ENCODE measurements around the gene CLSTN2.

Gene CLSTN2

DNA sequence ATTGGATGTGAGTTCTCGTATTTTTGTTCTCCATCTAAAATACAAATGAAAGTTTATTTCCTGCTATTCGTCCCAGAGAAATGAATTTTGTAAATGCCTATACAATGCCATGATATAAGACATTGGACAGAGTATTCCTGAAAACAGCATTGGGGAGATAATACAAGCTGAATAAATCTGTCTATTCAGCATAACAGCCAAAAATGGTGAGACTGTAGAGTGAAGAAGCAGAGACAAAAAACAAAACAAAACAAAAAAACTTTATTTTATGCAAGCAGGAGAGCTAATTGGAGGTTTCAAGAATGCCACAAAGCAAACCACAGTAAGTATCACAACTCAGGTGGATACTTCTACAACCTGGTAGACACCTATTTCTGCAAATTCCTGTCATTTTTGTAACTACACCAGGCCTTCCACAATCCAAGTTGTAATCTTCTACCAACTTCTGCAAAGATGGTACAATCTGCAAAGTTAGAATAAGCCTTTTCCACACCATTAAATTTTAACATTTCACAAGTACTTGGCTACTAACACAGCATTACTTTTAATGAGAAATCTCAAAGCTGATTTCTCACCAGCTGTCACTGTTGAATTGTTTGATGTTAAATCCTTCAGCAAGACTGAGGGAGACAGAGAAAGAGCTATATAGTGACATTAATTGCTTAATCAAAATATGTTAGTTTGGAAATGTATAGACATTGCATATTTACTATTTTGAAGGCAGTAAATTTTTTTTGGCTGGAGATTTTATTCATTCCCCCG, 163.1 kb downstream of the CLSTN2 start:
- DNase-seq, result no peak

DNA sequence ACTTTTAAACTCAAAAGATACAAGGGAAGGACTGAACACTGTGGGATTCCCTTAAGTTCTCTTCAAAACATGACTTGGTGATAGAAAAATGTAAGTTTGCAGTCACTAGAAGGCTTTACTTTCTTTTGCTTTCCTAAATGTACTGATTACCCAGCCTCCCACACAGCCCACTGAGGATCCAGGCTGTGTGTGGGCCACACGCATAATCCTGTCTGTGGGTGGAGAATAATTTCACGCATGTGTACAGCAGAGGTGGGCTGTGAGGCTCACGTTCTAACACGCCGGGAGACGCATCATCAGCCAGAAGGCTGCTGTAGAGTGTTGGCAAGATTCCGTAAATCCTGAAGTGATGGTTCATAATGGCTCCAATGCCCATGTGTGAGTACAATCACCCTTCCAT, 165.5 kb downstream of the CLSTN2 start:
- DNase-seq, result no peak

DNA sequence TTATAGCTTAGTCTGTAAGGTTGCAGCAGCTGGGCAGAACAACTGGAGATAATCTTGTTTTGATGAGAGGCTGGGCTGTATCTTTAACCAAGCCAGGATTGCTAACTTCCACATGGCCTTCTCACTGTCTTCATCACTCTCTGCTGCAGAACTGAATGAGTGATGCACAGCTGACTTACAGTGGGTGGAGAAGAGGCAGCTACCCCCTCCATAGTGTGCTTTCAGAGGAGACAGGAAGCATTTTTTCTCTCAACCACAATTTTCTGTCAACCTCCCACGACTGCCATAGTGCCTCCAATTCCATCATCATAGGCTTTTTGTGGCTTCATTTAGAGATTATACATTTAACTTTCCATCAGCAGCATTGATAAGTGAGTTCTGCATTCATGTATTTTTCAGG, 168.2 kb downstream of the CLSTN2 start:
- DNase-seq, result no peak

DNA sequence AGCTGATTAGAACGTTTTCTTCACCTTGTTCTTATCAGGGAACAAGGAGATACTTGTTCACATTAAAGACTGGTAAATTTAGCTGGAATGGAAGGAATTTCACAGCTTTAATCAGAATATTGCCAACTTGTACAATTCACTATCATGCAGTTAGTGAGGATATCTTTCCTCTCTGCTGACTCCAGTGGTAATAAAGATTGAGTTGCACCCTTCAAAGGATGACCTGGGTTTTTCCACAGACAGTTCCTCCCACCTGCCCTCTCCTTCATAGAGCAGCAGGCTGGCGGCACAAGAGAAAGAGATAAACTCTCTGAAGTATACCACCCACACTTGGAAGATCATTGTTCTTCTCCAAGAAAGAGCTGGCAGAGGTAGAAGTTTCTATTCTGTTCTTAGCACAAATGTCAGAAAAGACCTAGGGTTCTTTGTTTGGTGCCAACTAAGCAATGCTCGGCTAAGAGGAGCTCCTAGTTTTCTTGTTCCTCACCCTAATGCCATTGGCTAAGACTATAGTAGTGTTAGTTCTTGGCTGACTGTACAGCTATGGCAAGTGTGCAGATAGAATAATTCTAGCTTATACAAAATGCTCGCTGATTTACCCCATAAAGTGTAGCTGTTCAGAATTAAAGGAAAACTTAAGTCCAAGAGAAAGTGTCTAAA, 169.1 kb downstream of the CLSTN2 start:
- no peak for DNase-seq

DNA sequence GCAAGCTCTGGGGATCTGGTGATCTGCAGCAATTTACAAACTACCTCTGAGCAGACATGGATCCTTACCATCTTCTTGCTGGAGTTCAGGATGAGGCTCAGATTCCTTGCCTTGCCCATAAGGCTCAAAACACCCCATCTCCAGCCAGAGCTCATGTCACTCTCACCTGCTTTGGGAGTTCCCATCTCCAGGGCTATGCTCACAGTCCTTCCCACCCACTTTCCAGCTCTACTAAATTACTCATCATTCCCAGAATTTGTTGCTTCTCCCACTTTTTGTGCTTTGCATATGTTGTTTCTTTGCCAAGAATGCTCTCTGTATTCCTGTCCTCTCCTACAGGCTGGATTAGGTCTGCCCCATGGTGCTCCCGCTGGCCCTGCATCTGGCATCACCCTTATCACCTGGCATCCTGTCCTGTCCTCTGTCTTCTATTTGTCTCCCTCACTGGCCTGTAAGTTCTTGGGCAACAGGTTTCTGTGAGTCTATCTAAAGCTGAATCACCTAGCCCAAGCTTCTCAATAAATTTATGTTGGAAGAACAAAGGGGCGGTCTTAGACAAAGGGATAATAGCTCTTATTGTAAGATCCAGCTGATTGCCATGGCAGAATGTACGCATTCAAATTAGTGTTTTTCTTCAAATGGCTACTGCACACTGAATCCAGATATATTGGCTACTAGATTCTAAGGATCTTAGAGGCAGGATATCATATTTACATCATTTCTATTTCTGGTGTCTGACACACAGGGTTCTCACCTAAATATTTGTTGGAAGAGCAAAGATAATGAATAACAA, 179.2 kb downstream of the CLSTN2 start:
- DNase-seq, result no peak

DNA sequence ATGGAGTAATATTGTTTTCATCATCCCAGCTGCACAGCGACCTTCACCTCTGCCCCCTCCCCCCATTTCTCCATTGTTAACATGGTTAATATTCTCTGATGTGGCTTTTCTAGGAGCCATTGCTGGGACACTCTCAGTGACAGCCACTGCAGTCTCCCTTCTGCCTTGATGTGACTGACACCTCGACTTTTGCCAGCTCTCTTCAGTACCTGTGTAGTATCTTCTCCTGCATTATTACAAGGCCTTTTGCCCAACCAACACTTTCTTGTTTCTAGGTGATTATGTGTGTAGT, 179.8 kb downstream of the CLSTN2 start:
- no peak for DNase-seq

DNA sequence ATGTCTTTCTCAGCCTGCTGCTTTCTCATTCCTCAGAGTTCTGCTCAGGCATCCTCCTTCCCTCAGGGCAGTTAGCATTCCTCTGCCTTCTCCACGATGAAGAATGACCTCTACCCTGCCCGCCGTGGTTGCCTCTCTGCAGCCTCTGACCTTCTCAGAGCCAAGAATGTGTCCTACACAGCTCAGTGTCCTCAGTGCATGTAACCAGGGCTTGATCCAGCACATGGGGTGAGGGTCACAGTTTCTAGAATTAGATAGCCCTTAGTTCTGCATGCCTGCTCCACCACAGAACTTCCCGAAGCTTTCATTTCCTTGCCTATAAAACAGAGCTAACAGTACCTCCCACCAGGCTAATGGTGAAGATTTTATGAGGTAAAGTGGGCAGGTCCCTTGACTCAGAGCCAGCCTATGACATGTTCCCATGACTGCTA, 182.1 kb downstream of the CLSTN2 start:
- no peak for DNase-seq

DNA sequence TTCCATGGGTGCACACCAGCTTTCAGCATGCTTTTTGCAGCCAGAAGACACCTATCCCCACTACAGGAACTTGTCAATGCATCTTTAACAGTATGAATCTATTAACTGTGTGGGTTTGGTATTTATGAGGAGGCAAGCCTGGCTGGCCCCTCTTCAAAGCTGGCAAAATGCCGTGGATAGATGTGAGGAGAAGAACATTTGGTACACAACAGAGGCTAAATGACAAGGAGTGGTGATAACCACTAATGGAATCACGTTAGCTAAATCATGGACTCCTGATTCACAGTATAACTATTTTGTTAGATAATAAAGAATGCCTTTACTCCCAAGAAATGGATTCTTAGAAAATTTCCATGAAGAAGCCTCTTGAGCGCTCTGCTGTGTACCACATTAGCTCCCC, 187.2 kb downstream of the CLSTN2 start:
- DNase-seq, result no peak

DNA sequence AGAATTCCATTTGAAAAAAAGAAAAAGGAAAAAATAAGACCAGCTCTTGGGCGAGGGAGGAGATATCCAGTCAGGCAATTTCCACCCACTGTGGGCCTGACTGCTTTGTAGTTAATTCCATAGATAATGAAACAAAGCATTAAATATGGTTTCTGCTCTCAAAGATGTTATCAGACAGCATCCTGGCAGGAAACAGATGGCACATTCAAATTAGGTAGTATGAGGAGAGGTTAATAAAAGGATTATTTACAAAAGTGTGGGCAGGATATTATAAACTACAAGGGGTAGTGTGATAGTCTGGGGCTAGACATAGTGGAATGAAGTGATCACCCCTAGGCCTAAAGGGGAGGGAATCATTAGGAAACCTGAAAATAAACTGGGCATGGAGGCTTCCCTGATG, 193.2 kb downstream of the CLSTN2 start:
- DNase-seq, result no peak

DNA sequence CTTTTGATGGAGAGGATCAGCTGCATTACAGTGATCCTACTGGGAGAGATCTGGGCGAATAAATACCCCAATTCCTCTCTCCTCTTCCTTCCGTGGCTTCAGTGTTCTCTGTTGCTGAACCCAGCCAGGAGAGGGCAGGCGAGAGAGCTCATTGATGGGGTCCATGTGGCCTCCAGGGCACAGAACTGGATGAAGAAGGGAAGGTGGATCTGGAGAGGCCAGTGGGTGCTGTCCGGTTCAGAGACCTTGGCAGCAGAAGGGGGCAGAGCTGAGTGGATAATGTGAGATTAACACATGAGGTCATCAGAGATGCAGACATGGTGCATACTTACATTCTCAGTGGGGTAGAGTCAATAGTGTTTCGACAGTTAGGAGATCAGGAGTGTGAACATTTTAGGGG, 193.6 kb downstream of the CLSTN2 start:
- DNase-seq, result no peak

DNA sequence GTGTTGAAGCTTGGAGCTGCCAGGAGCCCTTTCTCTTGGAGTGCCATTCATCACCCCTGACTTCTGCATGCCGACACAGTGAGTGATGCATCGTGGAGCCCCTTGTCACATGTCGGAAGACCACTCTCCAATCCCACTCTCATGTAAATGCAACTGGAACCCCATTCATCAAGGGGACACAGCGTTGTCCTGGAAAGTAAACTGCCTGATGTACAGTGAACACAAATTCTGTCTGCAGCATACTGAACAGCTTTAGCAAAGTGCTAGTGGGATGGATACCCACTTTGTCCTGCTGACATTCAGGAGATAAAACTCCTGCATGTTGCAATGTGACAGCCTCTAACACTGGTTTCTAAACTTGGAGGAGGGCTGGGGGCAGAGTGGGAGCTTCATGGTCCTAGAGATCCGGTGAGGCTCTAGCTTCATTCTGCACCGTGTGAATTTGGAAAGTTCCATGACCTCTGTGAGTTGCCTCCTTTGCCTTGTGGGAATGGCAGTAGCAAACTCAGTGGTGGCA, 194.8 kb downstream of the CLSTN2 start:
- DNase-seq, result no peak

DNA sequence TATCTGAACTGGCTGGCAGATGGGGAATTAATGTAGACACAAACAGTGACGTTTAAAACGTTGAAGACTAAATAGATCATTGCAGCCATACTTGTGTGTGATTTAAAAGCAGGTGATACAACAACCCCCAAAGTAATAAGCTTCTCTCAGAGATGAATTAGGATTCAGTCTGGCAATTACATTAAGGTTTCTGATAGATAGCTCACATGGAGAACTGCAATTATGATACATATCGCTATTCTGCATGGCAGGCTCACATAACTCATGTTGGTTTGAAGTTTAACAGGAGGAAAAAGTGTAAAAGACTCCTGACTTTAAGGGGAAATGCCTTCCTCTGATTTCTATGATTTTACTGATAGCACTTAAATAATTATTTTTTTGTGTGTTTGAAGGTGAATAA, 196.9 kb downstream of the CLSTN2 start:
- no peak for DNase-seq

DNA sequence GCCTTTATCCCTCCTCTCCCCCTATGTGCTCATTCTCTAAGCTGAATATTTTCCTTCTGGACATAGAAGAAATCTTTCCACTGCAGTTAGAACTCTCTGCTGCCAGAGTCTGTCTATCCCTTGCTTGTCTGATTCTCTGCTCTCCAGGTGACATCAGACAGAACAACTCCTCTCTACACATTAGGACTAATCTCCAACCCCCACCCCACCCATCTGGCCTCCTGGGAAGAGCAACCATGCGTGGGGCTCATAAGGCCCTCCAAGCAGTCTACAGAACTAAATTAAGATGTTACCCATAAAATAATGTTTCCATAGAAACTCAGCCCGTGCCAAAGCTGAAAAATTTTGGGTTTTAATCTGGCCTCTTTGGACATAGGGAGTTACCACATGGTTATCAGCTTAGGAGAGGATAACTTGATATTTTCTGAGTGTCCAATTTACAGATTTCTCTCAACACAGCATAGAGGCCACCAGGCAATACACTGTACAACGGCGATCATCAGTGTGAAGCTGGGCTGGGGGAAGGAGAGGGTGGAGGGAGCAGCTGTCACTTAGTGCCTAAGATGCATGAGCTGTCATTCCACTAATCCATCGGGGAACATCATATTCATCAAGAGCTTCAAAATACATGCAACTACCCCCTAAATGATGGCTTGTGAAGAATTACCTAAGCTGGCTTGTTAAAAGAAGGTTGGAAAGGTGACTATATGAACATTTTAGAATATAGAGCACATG, 199.4 kb downstream of the CLSTN2 start:
- no peak for DNase-seq

DNA sequence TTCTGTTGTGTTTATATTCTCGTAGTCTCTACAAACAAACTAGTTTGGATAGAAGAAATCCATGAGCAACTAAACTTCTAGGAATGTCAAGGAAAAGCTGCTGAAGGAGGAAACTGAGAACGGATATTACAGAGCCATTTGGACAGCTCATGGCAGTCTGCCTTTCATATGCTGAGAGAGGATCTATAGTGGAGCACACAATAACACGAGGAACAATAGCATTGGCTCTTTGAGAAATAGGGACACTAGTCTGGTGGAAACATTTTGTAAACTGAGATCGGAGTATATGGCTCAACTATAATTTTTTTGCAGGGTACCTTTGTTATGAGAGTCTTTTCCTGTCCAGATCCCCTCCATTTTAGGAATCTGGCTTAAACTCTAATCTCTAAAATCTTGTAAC, 200.5 kb downstream of the CLSTN2 start:
- no peak for DNase-seq

DNA sequence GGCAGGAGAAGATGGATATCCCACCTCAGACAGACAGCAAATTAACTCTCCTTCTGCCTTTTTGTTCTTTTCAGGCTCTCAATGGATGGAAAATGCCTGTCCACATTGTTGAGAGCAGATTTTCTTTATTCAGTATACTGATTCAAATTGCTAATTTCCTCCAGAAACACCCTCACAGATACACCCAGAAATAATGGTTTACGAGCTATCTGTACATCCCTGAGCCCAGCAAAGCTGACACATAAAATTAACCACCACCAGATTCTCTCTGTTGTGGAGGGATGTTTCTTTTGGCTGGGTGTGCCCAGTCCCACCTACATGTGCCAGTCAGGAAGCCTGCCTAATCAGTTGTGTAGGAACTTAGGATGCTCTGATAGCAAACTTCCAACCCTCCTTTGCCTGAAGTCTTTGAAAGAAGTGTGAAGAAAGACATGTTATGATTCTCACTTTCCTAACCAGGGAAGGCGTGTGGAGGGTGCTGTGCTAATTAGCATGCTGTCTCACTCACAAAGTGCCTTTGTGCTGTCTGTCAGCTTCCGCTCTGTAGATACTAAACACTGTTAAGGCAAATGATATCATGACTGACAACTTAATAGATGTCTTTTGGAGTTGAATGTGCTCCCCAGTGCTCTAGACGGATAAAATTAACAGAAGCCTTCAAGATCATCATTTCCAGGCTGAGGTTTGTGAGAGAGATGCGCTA, 208.5 kb downstream of the CLSTN2 start:
- no peak for DNase-seq

DNA sequence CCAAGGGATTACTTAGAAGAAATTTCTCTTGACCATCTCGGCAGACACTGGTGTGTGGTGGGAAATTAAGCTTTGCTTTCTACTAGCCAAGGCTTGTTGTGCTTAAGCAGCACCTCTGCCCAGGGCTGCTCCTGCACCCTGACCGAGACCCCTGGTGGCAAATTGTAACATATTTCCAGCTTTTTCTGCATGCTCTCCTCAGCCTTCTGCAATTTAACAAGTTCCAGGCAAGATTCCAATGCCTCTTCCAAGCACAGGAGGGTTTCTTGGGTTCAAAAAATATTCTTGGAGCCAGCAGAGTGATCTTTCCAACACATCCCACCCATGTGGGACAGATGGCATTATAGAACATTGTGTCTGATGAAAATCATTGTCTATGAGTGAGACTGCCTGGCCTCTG, 210.5 kb downstream of the CLSTN2 start:
- no peak for DNase-seq

DNA sequence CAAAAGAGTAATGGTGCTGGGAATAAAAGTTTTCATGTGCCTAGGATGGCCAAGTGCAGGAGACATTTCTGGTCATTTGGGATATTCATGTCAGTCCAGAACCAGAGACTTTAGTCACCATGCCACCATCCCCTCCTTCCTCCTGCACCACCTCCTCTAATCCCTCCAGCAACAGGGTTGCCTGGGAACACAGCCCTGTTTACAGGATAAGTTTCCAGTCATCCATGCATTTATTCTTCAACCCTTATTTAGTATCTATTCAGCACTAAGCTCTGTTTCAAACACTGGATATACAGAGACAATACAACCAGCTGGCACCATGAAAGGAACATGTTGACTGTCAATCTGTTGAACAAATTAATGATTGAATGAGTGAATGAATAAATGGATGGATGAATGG, 211.7 kb downstream of the CLSTN2 start:
- DNase-seq, result no peak

DNA sequence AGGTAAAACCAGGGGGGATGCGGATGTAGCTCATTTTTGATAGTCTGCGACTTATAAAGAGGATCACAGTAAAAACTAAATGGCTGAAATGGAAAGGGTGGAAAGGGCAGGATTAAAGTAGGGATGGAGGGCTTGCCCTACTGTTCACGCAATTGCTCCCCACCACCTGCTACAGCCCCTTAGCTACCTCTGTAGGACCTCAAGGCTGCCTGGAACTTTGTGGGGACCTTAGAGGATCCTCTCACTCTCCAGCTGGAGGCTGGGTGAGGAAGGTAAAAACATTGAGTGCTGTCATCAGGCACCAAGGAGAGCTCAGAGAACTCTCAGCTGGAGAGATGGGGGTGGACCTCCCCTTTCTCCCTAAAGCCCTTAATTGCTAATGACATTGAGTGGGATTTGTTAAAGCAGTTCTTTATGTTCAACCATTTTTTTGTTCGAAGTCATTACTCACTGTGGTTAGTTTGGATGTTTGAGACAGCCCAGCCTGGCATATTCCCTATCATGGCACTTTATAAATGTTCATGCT, 213.0 kb downstream of the CLSTN2 start:
- no peak for DNase-seq

DNA sequence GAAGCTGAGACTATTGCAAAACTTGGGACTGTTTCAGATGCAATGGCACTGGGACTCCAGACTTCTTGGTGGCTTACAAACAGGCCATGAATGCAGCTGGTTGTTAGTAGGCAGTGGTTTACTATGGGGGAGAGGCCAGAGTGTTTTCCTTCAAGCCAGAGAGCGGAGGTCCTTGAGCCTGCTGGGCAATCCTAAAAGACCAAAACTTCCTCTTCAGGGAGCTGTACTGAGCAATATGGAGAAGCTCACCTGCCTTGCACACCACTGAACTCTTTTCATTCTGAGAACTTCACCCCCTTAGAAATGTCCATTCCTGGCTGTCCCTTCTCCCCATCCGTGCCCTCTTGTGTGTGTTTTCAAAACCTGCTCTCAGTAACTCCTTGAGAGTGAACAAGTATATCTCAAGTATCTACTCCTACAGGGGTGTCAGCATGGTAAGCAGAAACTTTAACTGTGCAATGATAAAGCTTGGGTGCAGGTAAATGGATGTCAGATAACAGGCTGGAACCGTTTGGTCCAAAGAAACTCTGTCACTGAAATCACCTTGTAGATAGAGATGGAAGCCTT, 213.9 kb downstream of the CLSTN2 start:
- no peak for DNase-seq

DNA sequence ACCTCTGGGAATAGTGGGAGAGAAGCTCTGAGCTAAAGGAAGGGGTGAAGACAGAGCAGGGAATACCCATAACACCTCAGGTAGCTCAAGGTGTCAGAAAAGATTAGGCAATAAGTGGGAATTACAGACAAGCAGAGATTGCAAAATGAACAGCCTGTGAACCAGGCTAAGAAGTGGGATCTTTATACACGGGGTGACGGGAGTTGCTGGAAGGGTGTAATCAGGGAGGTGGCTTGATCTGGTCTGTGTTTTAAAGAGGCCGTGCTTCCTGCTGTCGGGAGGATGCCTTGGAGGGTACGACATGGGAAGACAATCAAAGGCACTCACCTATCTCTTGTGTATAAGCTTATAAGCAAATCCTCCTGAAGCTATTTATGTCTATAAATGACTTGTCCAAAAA, 216.3 kb downstream of the CLSTN2 start:
- DNase-seq, result no peak

DNA sequence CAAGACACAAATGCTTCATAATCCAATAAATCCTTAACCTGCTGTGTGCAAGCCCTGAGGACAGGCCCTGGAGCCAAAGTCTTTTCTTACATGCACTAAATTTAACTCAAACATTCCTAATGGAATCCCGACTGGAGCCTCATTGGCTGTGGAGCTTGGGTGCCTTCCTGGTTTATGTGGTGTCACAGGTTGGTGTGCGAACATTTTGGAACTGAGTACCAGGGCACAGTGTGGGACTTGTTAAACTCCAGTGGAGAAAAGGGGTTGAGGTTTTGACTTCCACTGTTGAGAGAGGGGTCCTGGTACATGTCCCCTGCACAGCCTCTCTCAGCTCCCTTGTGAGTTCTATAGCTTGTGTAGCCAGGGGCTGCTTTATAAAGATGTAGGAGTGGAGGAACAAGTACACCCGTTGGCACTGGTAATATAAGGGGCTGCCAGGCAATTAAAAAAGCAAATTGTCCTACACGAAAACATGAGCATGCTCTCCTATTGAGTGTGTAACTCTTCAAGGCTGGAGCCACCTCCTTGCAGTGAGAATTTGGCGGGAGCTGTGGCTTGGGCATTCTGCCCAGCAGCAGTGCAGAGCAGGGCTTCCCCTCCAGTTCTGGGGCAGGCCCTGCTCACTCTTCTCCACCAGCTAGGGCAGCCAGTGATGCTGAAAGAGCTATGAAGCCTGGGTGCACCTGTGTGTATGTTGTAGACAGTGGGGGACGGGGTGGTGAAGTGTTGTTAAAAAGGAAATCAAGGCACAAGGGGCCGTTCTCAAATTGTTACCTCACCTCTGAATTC, 218.1 kb downstream of the CLSTN2 start:
- no peak for DNase-seq
